Endothelial cell of umbilical vein (primary cell): ENCODE results near the gene LARGE1. TPM values are rescaled to one million over a fixed set of nuclear protein-coding genes. Genes with fewer than 3 reads are reported as not detected.

Source experiments
- BruUV-seq: library from RNA; stranded (reverse); fragments of 400-500 nt; replicated peaks from 2 replicates; lab custom pipeline; 2021; lab: Mats Ljungman, UMichigan
- CTCF ChIA-PET: fragments of 300-600, 350-600 bp; sonication (Branson Sonifier 250); formaldehyde crosslinking; loops from one replicate; lab custom pipeline; 2021; ENCODE audit warnings: antibody characterized with exemption, inconsistent platforms; lab: Charles Lee
- POLR2A ChIA-PET: fragments of 300-600, 350-600 bp; sonication (Branson Sonifier 250); formaldehyde crosslinking; loops from one replicate; lab custom pipeline; 2021; ENCODE audit warnings: antibody characterized with exemption, inconsistent platforms; lab: Charles Lee
- DNase-seq: peaks from one replicate; pipeline ENCODE4 v3.0.0-alpha.2; 2011; ENCODE audit warnings: low read depth, low spot score
- FAIRE-seq: peaks from 2 replicates; lab custom pipeline; 2011; peaks lifted over from hg19 to GRCh38; lab: Jason Lieb, UNC
- H2AFZ ChIP-seq: 2 replicates; pipeline ENCODE4 v1.6.0; 2012; ENCODE audit warnings: low read depth, low read length, control low read depth, inconsistent platforms
- H3K27ac ChIP-seq: 2 replicates; pipeline ENCODE4 v1.5.1; 2011; ENCODE audit warnings: low read depth, mild to moderate bottlenecking, control low read depth, low read length, moderate library complexity; ENCODE audit not compliant: insufficient read depth
- H3K27me3 ChIP-seq, 2 experiments: 2 replicates each; pipeline versions ENCODE4 v1.6.0 to v1.6.1; 2011; ENCODE audit warnings: low read length in 2 of 2, mixed read lengths in 1 of 2; ENCODE audit not compliant: control insufficient read depth in 2 of 2, insufficient read depth in 2 of 2
- H3K36me3 ChIP-seq, 2 experiments: 2 replicates in 1 of 2; 3 replicates in 1 of 2; pipeline ENCODE4 v1.5.1; 2011; ENCODE audit warnings: low read length in 2 of 2, mild to moderate bottlenecking in 1 of 2, moderate library complexity in 1 of 2; ENCODE audit not compliant: control insufficient read depth in 2 of 2, insufficient read depth in 2 of 2; ENCODE audit errors: extremely low read depth in 1 of 2
- H3K4me1 ChIP-seq: 3 replicates; pipeline ENCODE4 v1.5.1; 2011; ENCODE audit warnings: mild to moderate bottlenecking, low read length; ENCODE audit not compliant: control insufficient read depth, insufficient read depth; ENCODE audit errors: extremely low read depth
- H3K4me2 ChIP-seq: 2 replicates; pipeline ENCODE4 v1.6.1; 2011; ENCODE audit warnings: low read length, control low read depth, mixed read lengths; ENCODE audit not compliant: insufficient read depth
- H3K4me3 ChIP-seq, 3 experiments: fragments of 200-600 bp in 1 of 3; sonication (generic), shearing (Covaris generic) in 1 of 3; replicated peaks in 1 of 3; 2 replicates each; pipeline ENCODE4 v1.5.1; 2011 to 2016; ENCODE audit warnings: control low read depth in 3 of 3, low read length in 3 of 3, mild to moderate bottlenecking in 2 of 3, inconsistent platforms in 1 of 3, low read depth in 1 of 3, moderate library complexity in 1 of 3; ENCODE audit not compliant: insufficient read depth in 1 of 3
- H3K79me2 ChIP-seq: 2 replicates; pipeline ENCODE4 v1.6.0; 2012; ENCODE audit warnings: low read length, inconsistent platforms; ENCODE audit not compliant: control insufficient read depth, insufficient read depth
- H3K9ac ChIP-seq: replicated peaks from 2 replicates; pipeline ENCODE3; 2011; ENCODE audit warnings: low read length, control low read depth; ENCODE audit not compliant: insufficient read depth; ENCODE audit errors: extremely low read depth
- H3K9me1 ChIP-seq: replicated peaks from 3 replicates; pipeline ENCODE4 v1.6.0; 2011; ENCODE audit warnings: mild to moderate bottlenecking, low read length; ENCODE audit not compliant: control insufficient read depth, insufficient read depth; ENCODE audit errors: extremely low read depth
- H3K9me3 ChIP-seq: replicated peaks from 2 replicates; pipeline ENCODE4 v1.5.1; 2012; ENCODE audit warnings: low read length, inconsistent platforms; ENCODE audit not compliant: control insufficient read depth, insufficient read depth
- H4K20me1 ChIP-seq: replicated peaks from 2 replicates; pipeline ENCODE3; 2011; ENCODE audit warnings: mild to moderate bottlenecking, low read length; ENCODE audit not compliant: control insufficient read depth, insufficient read depth; ENCODE audit errors: extremely low read depth
- EZH2 ChIP-seq: IDR thresholded peaks from 2 replicates; pipeline ENCODE4 v1.6.1; 2012; ENCODE audit warnings: borderline replicate concordance, low read depth, mild to moderate bottlenecking, moderate library complexity, low read length, inconsistent platforms; ENCODE audit not compliant: severe bottlenecking
- FOS ChIP-seq: IDR thresholded peaks from 2 replicates; pipeline ENCODE4 v1.6.1; 2011; ENCODE audit warnings: mild to moderate bottlenecking, low read length, moderate library complexity, borderline replicate concordance; ENCODE audit not compliant: insufficient read depth
- JUN ChIP-seq: IDR thresholded peaks from 2 replicates; pipeline ENCODE4 v1.6.1; 2011; ENCODE audit warnings: borderline replicate concordance, low read depth; ENCODE audit not compliant: insufficient read length, insufficient read depth
- MYC ChIP-seq: IDR thresholded peaks from one replicate; pipeline ENCODE4 v1.6.1; 2011; ENCODE audit warnings: mild to moderate bottlenecking, low read depth, low read length
- POLR2A ChIP-seq: IDR thresholded peaks from 2 replicates; pipeline ENCODE4 v1.6.1; 2012; ENCODE audit warnings: low read depth, mild to moderate bottlenecking, control low read depth, low read length
- POLR2AphosphoS5 ChIP-seq: IDR thresholded peaks from 2 replicates; pipeline ENCODE4 v1.6.1; 2012; ENCODE audit warnings: low read depth, mild to moderate bottlenecking, control low read depth, low read length, moderate library complexity; ENCODE audit not compliant: insufficient read depth
- dilution Hi-C: fragments of 300-500 bp; cut with MboI; formaldehyde crosslinking; loops from one replicate; pipeline ENCODE4 v1.15.0; 2019; ENCODE audit warnings: low sequenced_read_pairs; ENCODE audit not compliant: extremely low pct_ligation_motif_present
- intact Hi-C: fragments of 100-400 bp; cut with micrococcal nuclease; formaldehyde crosslinking; loops from one replicate; pipeline ENCODE4 v1.10.0; 2022
- polyA plus RNA-seq, 4 experiments: library from polyadenylated mRNA; depleted of rRNA in 3 of 4; stranded (reverse) in 3 of 4; unstranded in 1 of 4; fragments of >200 nt; gene quantifications; 2 replicates each; pipeline versions ENCODE4 v1.2.1 to v1.2.3, GENCODE V29; 2011 to 2012; ENCODE audit warnings: missing spikeins in 1 of 4
- total RNA-seq: library from RNA; stranded (reverse); gene quantifications from 2 replicates; pipeline ENCODE4 v1.2.3, GENCODE V29; 2021
- TF ChIP-seq, protein P1 (sequence below): IDR thresholded peaks from 2 replicates; pipeline ENCODE4 v1.6.1; 2011; ENCODE audit not compliant: insufficient read depth, insufficient read length
- TF ChIP-seq, protein P2 (sequence below), 2 donors: IDR thresholded peaks; 1 replicate in 1 of 2; 2 replicates in 1 of 2; pipeline ENCODE4 v1.5.1; 2011; ENCODE audit warnings: low read length in 2 of 2, mild to moderate bottlenecking in 2 of 2, moderate library complexity in 2 of 2, control low read depth in 1 of 2, inconsistent platforms in 1 of 2, low read depth in 1 of 2; ENCODE audit not compliant: insufficient read depth in 1 of 2; ENCODE audit errors: extremely low read depth in 1 of 2

The LARGE1 gene
- total and polyA plus RNA-seq, 2 donors (not counting 3 experiments of a cell fraction or from before 2014, with no cell fraction given) = 0.95 to 4.4 TPM

DNA sequence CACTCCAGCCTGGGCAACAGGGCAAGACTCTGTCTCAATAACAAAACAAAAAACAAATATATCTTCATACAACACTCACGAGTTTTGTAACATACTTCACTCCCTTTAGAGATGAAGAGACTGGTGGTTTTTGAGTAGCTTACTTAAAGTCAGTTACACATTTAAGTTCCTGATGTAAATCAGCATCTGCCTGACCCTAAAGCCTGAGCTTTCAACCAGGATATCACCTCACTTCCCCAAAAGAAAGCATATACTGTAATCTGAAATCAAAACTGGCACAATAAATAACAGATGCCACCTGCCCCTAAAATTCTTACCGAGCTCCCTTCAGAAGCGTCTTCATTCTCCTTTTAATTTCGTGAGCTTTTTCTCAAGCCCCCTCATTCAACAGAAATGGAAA lies 31.5 kb downstream of the LARGE1 start:
- no peaks in the 10 kb centered on the region for H3K79me2 ChIP-seq
- TF ChIP-seq POLR2A = no peak
- TF ChIP-seq MYC = no peak
- no peak for TF ChIP-seq POLR2AphosphoS5
- TF ChIP-seq FOS = no peak
- no peak for TF ChIP-seq EZH2
- TF ChIP-seq, protein P1, sequence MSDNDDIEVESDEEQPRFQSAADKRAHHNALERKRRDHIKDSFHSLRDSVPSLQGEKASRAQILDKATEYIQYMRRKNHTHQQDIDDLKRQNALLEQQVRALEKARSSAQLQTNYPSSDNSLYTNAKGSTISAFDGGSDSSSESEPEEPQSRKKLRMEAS = no peak
- TF ChIP-seq JUN = no peak
- TF ChIP-seq, protein P2, sequence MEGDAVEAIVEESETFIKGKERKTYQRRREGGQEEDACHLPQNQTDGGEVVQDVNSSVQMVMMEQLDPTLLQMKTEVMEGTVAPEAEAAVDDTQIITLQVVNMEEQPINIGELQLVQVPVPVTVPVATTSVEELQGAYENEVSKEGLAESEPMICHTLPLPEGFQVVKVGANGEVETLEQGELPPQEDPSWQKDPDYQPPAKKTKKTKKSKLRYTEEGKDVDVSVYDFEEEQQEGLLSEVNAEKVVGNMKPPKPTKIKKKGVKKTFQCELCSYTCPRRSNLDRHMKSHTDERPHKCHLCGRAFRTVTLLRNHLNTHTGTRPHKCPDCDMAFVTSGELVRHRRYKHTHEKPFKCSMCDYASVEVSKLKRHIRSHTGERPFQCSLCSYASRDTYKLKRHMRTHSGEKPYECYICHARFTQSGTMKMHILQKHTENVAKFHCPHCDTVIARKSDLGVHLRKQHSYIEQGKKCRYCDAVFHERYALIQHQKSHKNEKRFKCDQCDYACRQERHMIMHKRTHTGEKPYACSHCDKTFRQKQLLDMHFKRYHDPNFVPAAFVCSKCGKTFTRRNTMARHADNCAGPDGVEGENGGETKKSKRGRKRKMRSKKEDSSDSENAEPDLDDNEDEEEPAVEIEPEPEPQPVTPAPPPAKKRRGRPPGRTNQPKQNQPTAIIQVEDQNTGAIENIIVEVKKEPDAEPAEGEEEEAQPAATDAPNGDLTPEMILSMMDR (IDR thresholded peaks at IDR 0.05; ENCODE audit: extremely low read depth in 1 of 2, insufficient read depth in 1 of 2, low read depth in 1 of 2, low read length in 2 of 2) = no peak
- ChIA-PET CTCF (no interaction called here), POLR2A (no interaction called here)
- no peak overlapping the region for H3K4me2 ChIP-seq
- H4K20me1 ChIP-seq = no peaks in the 10 kb centered on the region
- H3K9me1 ChIP-seq = no peaks in the 10 kb centered on the region
- no peak for FAIRE-seq
- dilution Hi-C loops = no loop called here
- intact Hi-C loops = no loop called here
- no peak overlapping the region for H2AFZ ChIP-seq
- H3K27me3 ChIP-seq = no peaks in the 10 kb centered on the region
- no peak for DNase-seq
- H3K4me1 ChIP-seq = no peaks in the 10 kb centered on the region
- H3K9ac ChIP-seq = no peak overlapping the region
- no peak overlapping the region for H3K4me3 ChIP-seq
- BruUV-seq = no TSS peak
- H3K36me3 ChIP-seq = no peaks in the 10 kb centered on the region
- H3K9me3 ChIP-seq = peaks cover 3% of the 10 kb centered on the region
- H3K27ac ChIP-seq = no peak overlapping the region
